Mammary epithelial cell (primary cell): ENCODE measurements around the gene HOXA10.

ENCODE experiments used
- CTCF ChIP-seq, 2 donors: IDR thresholded peaks in 1 of 2; conservative IDR thresholded peaks in 1 of 2; 2 replicates each; pipeline ENCODE4 v1.5.1; 2011 to 2012; ENCODE audit warnings: inconsistent platforms in 2 of 2, low read length in 2 of 2, mild to moderate bottlenecking in 2 of 2, control low read depth in 1 of 2, low read depth in 1 of 2; ENCODE audit not compliant: insufficient read depth in 1 of 2; ENCODE audit errors: extremely low read depth in 1 of 2
- EZH2 ChIP-seq: IDR thresholded peaks from 2 replicates; pipeline ENCODE4 v1.6.1; 2012; ENCODE audit warnings: low read length, inconsistent platforms, borderline replicate concordance

DNA sequence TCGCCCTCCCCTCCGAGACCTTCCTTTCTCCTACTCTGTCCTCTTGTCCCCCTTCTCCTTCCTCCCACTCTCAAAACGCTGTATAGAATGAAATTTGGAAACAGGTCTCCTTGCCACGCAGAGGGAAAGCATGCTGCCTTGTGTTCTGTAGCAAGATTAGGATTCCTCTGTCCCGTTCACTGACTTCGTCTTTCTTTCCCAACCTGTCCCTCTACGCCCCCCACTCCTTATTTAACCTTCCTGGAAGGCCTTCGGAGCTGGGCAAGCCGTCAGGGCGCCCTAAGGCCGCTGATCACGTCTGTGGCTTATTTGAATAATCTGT, 10.1 kb downstream of the HOXA10 start:
- TF ChIP-seq EZH2 = no peak
- TF ChIP-seq CTCF (conservative IDR thresholded peaks at IDR 0.05 in 1 of 2, IDR thresholded peaks at IDR 0.05 in 1 of 2; ENCODE audit: extremely low read depth in 1 of 2, insufficient read depth in 1 of 2, low read depth in 1 of 2, low read length in 2 of 2) = no peak
